ENCODE results near the gene PHF19.

Gene PHF19

GRCh38 chr9:120855827-120856670 lies 20.9 kb downstream of the PHF19 start:
- no peak overlapping the region for H3K4me3 ChIP-seq (ENCODE audit: low read depth, low read length)

GRCh38 chr9:120854596-120855327 lies 22.2 kb downstream of the PHF19 start:
- no peak overlapping the region for H3K4me3 ChIP-seq (ENCODE audit: low read depth, low read length)

GRCh38 chr9:120853198-120853597 lies 23.8 kb downstream of the PHF19 start:
- no peak overlapping the region for H3K4me3 ChIP-seq (ENCODE audit: low read depth, low read length)

DNA sequence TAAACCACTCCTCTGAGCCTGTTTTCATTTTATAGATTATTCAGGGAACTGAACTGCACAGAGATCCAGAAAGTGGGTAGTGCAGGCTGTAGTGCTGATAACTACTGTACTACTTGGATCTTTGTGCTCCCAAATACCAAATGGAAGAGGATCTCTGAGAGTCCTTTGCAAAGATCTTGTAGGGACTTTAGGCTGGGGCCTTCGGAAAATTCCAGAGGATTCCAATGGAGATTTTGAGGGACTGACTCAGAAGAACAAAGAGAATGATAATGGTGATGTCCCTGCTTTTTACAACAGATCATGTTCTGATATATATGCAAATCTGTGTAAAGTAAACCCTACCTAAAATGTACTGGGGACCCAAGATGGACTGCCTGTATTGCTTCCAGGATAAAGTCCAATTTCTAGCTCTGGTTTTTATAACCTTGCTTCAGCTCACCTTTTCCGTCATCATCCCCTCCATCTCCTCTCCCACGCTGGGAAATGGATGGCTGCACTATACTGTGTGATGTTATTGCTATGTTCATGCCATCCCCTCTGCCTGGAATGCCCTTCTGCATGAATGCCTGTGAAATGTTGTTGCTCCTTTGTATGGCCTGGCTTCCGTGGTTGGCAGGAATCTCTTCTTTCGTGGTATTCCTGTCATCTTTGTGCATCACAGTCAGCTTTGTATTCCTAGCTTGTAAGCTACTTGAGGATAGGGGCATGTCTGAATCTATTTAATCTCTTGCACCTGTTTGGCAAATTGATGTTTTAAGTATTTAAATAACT lies 24.6 kb downstream of the PHF19 start:
- H3K4me3 ChIP-seq (ENCODE audit: low read depth, low read length), result no peak overlapping the region

- H3K4me3 ChIP-seq (ENCODE audit: low read depth, low read length), result no peak overlapping the region
Measured at GRCh38 chr9:120851449-120851848, 25.5 kb downstream of the PHF19 start.

- no peak overlapping the region for H3K4me3 ChIP-seq (ENCODE audit: low read depth, low read length)
Measured at GRCh38 chr9:120850315-120850714, 26.7 kb downstream of the PHF19 start.

DNA sequence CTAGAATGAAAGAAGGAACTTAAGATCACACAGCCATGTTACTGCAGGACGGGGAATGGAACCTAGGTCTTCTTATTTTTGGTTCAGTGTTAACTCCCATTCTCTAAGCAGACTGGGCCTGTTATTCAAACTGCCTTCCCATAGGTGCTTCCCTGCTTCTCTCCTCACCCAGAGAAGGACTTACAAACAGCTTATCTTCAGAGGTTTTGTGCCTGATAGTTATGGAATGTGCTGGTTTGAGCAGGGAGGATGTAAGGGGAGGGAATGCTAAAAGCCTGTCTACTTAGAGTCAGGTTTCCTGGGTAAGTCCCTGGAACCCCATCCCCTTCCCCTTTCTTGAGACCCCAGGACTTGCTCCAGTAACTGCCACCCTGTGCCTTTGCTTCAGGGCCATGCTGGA lies 30.1 kb downstream of the PHF19 start:
- no peak overlapping the region for H3K4me3 ChIP-seq (ENCODE audit: low read depth, low read length)

GRCh38 chr9:120846251-120846889 lies 30.6 kb downstream of the PHF19 start:
- no peak overlapping the region for H3K4me3 ChIP-seq (ENCODE audit: low read depth, low read length)

DNA sequence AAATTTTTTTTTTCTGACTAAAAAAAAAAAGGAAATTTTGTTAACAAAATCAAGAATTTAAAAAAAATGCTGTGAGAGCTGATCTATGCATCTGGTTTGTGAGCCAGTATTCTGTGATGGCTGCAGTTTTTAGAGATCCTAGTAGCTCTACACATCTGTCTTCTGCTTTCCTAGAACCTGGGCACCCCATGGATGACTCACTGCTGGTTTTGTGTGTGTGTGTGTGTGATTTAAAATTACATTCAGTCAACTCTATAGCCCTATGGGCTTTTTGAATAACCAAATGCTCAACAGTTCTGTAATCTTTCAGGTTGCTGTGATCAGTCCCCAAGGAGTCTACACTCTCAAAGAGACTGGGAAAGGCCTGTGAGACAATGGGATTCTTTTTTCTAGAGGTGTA lies 31.7 kb downstream of the PHF19 start:
- no peak overlapping the region for H3K4me3 ChIP-seq (ENCODE audit: low read depth, low read length)

GRCh38 chr9:120842685-120843485 lies 34.1 kb downstream of the PHF19 start, which contains the start of gene PSMD5:
PSMD5 (minus strand) TSS chr9:120842922; CDS start chr9:120842909, 13 bp downstream.
- peak within 1 kb of the TSS; percentile 95 for H3K4me3 ChIP-seq (ENCODE audit: low read depth, low read length)

DNA sequence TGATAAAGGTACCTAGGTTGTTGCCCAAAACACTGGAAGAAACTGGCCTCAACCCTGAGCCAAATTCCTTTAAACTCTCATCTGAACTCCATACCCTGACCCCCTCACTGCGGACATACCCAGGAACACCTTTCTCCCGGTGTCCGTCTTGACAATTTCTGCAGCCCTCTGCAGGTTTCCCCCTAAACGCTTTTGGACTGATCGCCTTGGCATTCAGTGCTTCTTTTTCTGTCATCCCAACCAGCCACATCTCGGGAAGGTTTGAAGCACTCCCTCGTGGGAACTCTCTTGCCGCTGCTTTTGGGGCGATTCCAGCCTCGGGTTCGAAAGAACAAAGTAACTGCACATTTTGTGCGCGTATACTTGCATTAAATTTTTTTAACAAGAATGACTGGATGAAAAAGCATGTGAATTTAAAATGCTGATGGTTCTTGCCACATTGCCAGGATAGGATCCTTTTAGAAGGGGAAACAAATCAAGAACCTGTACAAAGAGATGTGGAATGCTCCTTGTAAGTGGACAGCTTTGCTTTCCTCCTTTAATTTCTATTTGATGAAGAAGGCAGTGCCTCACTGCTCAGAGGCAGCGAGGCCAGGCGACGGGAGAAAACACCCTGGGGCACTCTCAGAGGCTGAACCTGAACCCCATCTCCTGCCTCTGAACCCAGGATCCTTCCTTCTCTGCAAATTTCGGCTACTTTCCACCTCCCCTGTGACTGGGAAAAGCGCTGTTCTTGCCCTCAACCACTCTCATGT lies 34.9 kb downstream of the PHF19 start:
- peak overlapping the region; percentile 95 for H3K4me3 ChIP-seq (ENCODE audit: low read depth, low read length)

DNA sequence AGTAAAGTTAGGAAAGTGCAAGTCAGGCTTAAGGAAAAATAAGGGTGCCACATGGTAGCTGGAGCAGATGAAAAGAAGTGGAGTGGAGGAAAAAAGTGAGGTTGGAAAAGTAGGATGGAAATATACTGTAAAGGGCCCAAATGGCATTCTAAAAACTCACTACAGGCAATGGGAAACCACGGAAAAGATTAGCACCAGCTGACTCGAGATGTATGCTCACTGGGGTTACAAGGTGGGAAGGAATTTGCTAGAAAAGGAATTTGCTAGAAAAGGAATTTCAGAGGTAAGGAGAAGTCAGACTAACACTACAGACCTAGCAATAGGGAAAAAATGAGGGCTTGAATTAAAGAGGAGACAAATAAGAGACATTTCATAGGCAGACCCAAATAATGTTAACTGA lies 37.8 kb downstream of the PHF19 start:
- no peak overlapping the region for H3K4me3 ChIP-seq (ENCODE audit: low read depth, low read length)

GRCh38 chr9:120837921-120838320 lies 39.1 kb downstream of the PHF19 start:
- H3K4me3 ChIP-seq (ENCODE audit: low read depth, low read length), result no peak overlapping the region

- H3K4me3 ChIP-seq (ENCODE audit: low read depth, low read length), result no peak overlapping the region
Measured at GRCh38 chr9:120833325-120833724, 43.7 kb downstream of the PHF19 start.

- no peak overlapping the region for H3K4me3 ChIP-seq (ENCODE audit: low read depth, low read length)
Measured at GRCh38 chr9:120832807-120833206, 44.2 kb downstream of the PHF19 start.

GRCh38 chr9:120830865-120831264 lies 46.1 kb downstream of the PHF19 start:
- H3K4me3 ChIP-seq (ENCODE audit: low read depth, low read length), result no peak overlapping the region

DNA sequence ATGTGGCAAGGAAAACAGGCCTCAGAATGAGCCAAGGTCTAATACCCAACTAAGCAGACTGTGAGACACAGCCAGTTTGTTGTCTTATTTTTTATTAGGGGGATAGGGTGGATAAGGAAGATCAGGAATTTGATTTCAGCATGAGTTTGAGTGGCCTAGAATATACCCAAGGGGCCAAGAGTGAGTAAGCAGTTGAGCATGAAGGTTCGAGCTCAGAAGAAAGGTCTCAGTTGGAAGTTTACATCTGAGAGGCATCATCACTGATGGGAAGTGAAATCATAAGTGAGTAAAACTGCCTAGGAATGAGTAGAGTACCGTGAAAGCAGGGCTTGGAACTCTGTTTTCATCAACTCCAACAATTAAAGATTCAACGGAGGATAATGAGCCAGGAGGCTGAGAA lies 46.8 kb downstream of the PHF19 start:
- H3K4me3 ChIP-seq (ENCODE audit: low read depth, low read length), result no peak overlapping the region

GRCh38 chr9:120829650-120830049 lies 47.3 kb downstream of the PHF19 start:
- H3K4me3 ChIP-seq (ENCODE audit: low read depth, low read length), result no peak overlapping the region

- no peak overlapping the region for H3K4me3 ChIP-seq (ENCODE audit: low read depth, low read length)
Measured at GRCh38 chr9:120820095-120820494, 56.9 kb downstream of the PHF19 start.

Data from iPS-11a (cell line).